Endothelial cell of umbilical vein (primary cell): ENCODE measurements around the gene RAPH1. TPM values are rescaled to one million over a fixed set of nuclear protein-coding genes. Genes with fewer than 3 reads are reported as not detected.
A peak's percentile ranks its signal among the peaks of the same experiment; 100 is the strongest.

Experiments
- BruUV-seq: library from RNA; stranded (reverse); fragments of 400-500 nt; replicated peaks from 2 replicates; lab custom pipeline; 2021; lab: Mats Ljungman, UMichigan
- CTCF ChIA-PET: fragments of 300-600, 350-600 bp; sonication (Branson Sonifier 250); formaldehyde crosslinking; loops from one replicate; lab custom pipeline; 2021; ENCODE audit warnings: antibody characterized with exemption, inconsistent platforms; lab: Charles Lee
- POLR2A ChIA-PET: fragments of 300-600, 350-600 bp; sonication (Branson Sonifier 250); formaldehyde crosslinking; loops from one replicate; lab custom pipeline; 2021; ENCODE audit warnings: antibody characterized with exemption, inconsistent platforms; lab: Charles Lee
- DNase-seq: peaks from one replicate; pipeline ENCODE4 v3.0.0-alpha.2; 2011; ENCODE audit warnings: low read depth, low spot score
- FAIRE-seq: peaks from 2 replicates; lab custom pipeline; 2011; peaks lifted over from hg19 to GRCh38; lab: Jason Lieb, UNC
- H2AFZ ChIP-seq: 2 replicates; pipeline ENCODE4 v1.6.0; 2012; ENCODE audit warnings: low read depth, low read length, control low read depth, inconsistent platforms
- H3K27ac ChIP-seq: 2 replicates; pipeline ENCODE4 v1.5.1; 2011; ENCODE audit warnings: low read depth, mild to moderate bottlenecking, control low read depth, low read length, moderate library complexity; ENCODE audit not compliant: insufficient read depth
- H3K27me3 ChIP-seq, 2 experiments: 2 replicates each; pipeline versions ENCODE4 v1.6.0 to v1.6.1; 2011; ENCODE audit warnings: low read length in 2 of 2, mixed read lengths in 1 of 2; ENCODE audit not compliant: control insufficient read depth in 2 of 2, insufficient read depth in 2 of 2
- H3K36me3 ChIP-seq, 2 experiments: 2 replicates in 1 of 2; 3 replicates in 1 of 2; pipeline ENCODE4 v1.5.1; 2011; ENCODE audit warnings: low read length in 2 of 2, mild to moderate bottlenecking in 1 of 2, moderate library complexity in 1 of 2; ENCODE audit not compliant: control insufficient read depth in 2 of 2, insufficient read depth in 2 of 2; ENCODE audit errors: extremely low read depth in 1 of 2
- H3K4me1 ChIP-seq: 3 replicates; pipeline ENCODE4 v1.5.1; 2011; ENCODE audit warnings: mild to moderate bottlenecking, low read length; ENCODE audit not compliant: control insufficient read depth, insufficient read depth; ENCODE audit errors: extremely low read depth
- H3K4me2 ChIP-seq: 2 replicates; pipeline ENCODE4 v1.6.1; 2011; ENCODE audit warnings: low read length, control low read depth, mixed read lengths; ENCODE audit not compliant: insufficient read depth
- H3K4me3 ChIP-seq, 3 experiments: fragments of 200-600 bp in 1 of 3; sonication (generic), shearing (Covaris generic) in 1 of 3; replicated peaks in 1 of 3; 2 replicates each; pipeline ENCODE4 v1.5.1; 2011 to 2016; ENCODE audit warnings: control low read depth in 3 of 3, low read length in 3 of 3, mild to moderate bottlenecking in 2 of 3, inconsistent platforms in 1 of 3, low read depth in 1 of 3, moderate library complexity in 1 of 3; ENCODE audit not compliant: insufficient read depth in 1 of 3
- H3K79me2 ChIP-seq: 2 replicates; pipeline ENCODE4 v1.6.0; 2012; ENCODE audit warnings: low read length, inconsistent platforms; ENCODE audit not compliant: control insufficient read depth, insufficient read depth
- H3K9ac ChIP-seq: replicated peaks from 2 replicates; pipeline ENCODE3; 2011; ENCODE audit warnings: low read length, control low read depth; ENCODE audit not compliant: insufficient read depth; ENCODE audit errors: extremely low read depth
- H3K9me1 ChIP-seq: replicated peaks from 3 replicates; pipeline ENCODE4 v1.6.0; 2011; ENCODE audit warnings: mild to moderate bottlenecking, low read length; ENCODE audit not compliant: control insufficient read depth, insufficient read depth; ENCODE audit errors: extremely low read depth
- H3K9me3 ChIP-seq: replicated peaks from 2 replicates; pipeline ENCODE4 v1.5.1; 2012; ENCODE audit warnings: low read length, inconsistent platforms; ENCODE audit not compliant: control insufficient read depth, insufficient read depth
- H4K20me1 ChIP-seq: replicated peaks from 2 replicates; pipeline ENCODE3; 2011; ENCODE audit warnings: mild to moderate bottlenecking, low read length; ENCODE audit not compliant: control insufficient read depth, insufficient read depth; ENCODE audit errors: extremely low read depth
- EZH2 ChIP-seq: IDR thresholded peaks from 2 replicates; pipeline ENCODE4 v1.6.1; 2012; ENCODE audit warnings: borderline replicate concordance, low read depth, mild to moderate bottlenecking, moderate library complexity, low read length, inconsistent platforms; ENCODE audit not compliant: severe bottlenecking
- FOS ChIP-seq: IDR thresholded peaks from 2 replicates; pipeline ENCODE4 v1.6.1; 2011; ENCODE audit warnings: mild to moderate bottlenecking, low read length, moderate library complexity, borderline replicate concordance; ENCODE audit not compliant: insufficient read depth
- GATA2 ChIP-seq: IDR thresholded peaks from 2 replicates; pipeline ENCODE4 v1.7.0; 2011; ENCODE audit warnings: low read depth, mild to moderate bottlenecking, moderate library complexity, mixed read lengths, low read length; ENCODE audit not compliant: insufficient read length, insufficient read depth
- JUN ChIP-seq: IDR thresholded peaks from 2 replicates; pipeline ENCODE4 v1.6.1; 2011; ENCODE audit warnings: borderline replicate concordance, low read depth; ENCODE audit not compliant: insufficient read length, insufficient read depth
- MYC ChIP-seq: IDR thresholded peaks from one replicate; pipeline ENCODE4 v1.6.1; 2011; ENCODE audit warnings: mild to moderate bottlenecking, low read depth, low read length
- POLR2A ChIP-seq: IDR thresholded peaks from 2 replicates; pipeline ENCODE4 v1.6.1; 2012; ENCODE audit warnings: low read depth, mild to moderate bottlenecking, control low read depth, low read length
- POLR2AphosphoS5 ChIP-seq: IDR thresholded peaks from 2 replicates; pipeline ENCODE4 v1.6.1; 2012; ENCODE audit warnings: low read depth, mild to moderate bottlenecking, control low read depth, low read length, moderate library complexity; ENCODE audit not compliant: insufficient read depth
- dilution Hi-C: fragments of 300-500 bp; cut with MboI; formaldehyde crosslinking; loops from one replicate; pipeline ENCODE4 v1.15.0; 2019; ENCODE audit warnings: low sequenced_read_pairs; ENCODE audit not compliant: extremely low pct_ligation_motif_present
- intact Hi-C: fragments of 100-400 bp; cut with micrococcal nuclease; formaldehyde crosslinking; loops from one replicate; pipeline ENCODE4 v1.10.0; 2022
- polyA plus RNA-seq, 4 experiments: library from polyadenylated mRNA; depleted of rRNA in 3 of 4; stranded (reverse) in 3 of 4; unstranded in 1 of 4; fragments of >200 nt; gene quantifications; 2 replicates each; pipeline versions ENCODE4 v1.2.1 to v1.2.3, GENCODE V29; 2011 to 2012; ENCODE audit warnings: missing spikeins in 1 of 4
- total RNA-seq: library from RNA; stranded (reverse); gene quantifications from 2 replicates; pipeline ENCODE4 v1.2.3, GENCODE V29; 2021
- TF ChIP-seq, protein P1 (sequence below): IDR thresholded peaks from 2 replicates; pipeline ENCODE4 v1.6.1; 2011; ENCODE audit not compliant: insufficient read depth, insufficient read length
- TF ChIP-seq, protein P2 (sequence below), 2 donors: IDR thresholded peaks; 1 replicate in 1 of 2; 2 replicates in 1 of 2; pipeline ENCODE4 v1.5.1; 2011; ENCODE audit warnings: low read length in 2 of 2, mild to moderate bottlenecking in 2 of 2, moderate library complexity in 2 of 2, control low read depth in 1 of 2, inconsistent platforms in 1 of 2, low read depth in 1 of 2; ENCODE audit not compliant: insufficient read depth in 1 of 2; ENCODE audit errors: extremely low read depth in 1 of 2

RAPH1 gene
- total and polyA plus RNA-seq, 2 donors (not counting 3 experiments of a cell fraction or from before 2014, with no cell fraction given), result 5.1 to 59.5 TPM

DNA sequence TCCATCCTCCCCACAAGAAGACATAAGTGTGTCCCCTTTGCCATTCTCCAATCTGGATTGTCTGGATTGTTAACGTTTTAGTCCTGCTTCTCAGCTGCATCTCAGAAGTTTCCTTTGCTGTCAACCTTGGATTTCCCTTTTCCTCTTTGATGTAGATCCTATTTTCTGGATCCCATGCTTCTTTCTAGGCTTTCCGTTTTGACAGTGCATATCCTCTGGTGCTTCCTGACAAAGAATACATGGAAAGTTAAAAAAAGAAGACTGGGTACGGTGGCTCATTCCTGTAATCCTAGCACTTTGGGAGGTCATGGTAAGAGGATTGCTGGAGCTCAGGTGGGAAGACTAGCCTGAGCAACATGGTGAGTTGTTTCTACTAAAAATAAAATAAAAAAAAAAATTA lies 180.1 kb downstream of the RAPH1 start:
- no peak overlapping the region for H3K4me2 ChIP-seq
- intact Hi-C loops, result no loop called here
- ChIA-PET POLR2A (no interaction called here), CTCF (no interaction called here)
- FAIRE-seq, result no peak
- no peak overlapping the region for H2AFZ ChIP-seq
- no peak overlapping the region for H3K27ac ChIP-seq
- H3K9ac ChIP-seq, result no peak overlapping the region
- H3K4me1 ChIP-seq, result no peaks in the 10 kb centered on the region
- no peaks in the 10 kb centered on the region for H3K9me3 ChIP-seq
- no peaks in the 10 kb centered on the region for H3K9me1 ChIP-seq
- H3K27me3 ChIP-seq, result no peaks in the 10 kb centered on the region
- no peaks in the 10 kb centered on the region for H4K20me1 ChIP-seq
- no peak overlapping the region for H3K4me3 ChIP-seq
- H3K79me2 ChIP-seq, result peaks cover 32% of the 10 kb centered on the region
- dilution Hi-C loops, result no loop called here
- TF ChIP-seq GATA2 (no peak), POLR2A (no peak), MYC (no peak), EZH2 (no peak), JUN (no peak), POLR2AphosphoS5 (no peak), FOS (no peak)
- TF ChIP-seq, protein P1, sequence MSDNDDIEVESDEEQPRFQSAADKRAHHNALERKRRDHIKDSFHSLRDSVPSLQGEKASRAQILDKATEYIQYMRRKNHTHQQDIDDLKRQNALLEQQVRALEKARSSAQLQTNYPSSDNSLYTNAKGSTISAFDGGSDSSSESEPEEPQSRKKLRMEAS, result no peak
- TF ChIP-seq, protein P2, sequence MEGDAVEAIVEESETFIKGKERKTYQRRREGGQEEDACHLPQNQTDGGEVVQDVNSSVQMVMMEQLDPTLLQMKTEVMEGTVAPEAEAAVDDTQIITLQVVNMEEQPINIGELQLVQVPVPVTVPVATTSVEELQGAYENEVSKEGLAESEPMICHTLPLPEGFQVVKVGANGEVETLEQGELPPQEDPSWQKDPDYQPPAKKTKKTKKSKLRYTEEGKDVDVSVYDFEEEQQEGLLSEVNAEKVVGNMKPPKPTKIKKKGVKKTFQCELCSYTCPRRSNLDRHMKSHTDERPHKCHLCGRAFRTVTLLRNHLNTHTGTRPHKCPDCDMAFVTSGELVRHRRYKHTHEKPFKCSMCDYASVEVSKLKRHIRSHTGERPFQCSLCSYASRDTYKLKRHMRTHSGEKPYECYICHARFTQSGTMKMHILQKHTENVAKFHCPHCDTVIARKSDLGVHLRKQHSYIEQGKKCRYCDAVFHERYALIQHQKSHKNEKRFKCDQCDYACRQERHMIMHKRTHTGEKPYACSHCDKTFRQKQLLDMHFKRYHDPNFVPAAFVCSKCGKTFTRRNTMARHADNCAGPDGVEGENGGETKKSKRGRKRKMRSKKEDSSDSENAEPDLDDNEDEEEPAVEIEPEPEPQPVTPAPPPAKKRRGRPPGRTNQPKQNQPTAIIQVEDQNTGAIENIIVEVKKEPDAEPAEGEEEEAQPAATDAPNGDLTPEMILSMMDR (IDR thresholded peaks at IDR 0.05; ENCODE audit: extremely low read depth in 1 of 2, insufficient read depth in 1 of 2, low read depth in 1 of 2, low read length in 2 of 2), result no peak
- peak; percentile 18 for DNase-seq
- BruUV-seq, result no TSS peak
- no peaks in the 10 kb centered on the region for H3K36me3 ChIP-seq
